ENCODE data around the gene FGR.

DNA sequence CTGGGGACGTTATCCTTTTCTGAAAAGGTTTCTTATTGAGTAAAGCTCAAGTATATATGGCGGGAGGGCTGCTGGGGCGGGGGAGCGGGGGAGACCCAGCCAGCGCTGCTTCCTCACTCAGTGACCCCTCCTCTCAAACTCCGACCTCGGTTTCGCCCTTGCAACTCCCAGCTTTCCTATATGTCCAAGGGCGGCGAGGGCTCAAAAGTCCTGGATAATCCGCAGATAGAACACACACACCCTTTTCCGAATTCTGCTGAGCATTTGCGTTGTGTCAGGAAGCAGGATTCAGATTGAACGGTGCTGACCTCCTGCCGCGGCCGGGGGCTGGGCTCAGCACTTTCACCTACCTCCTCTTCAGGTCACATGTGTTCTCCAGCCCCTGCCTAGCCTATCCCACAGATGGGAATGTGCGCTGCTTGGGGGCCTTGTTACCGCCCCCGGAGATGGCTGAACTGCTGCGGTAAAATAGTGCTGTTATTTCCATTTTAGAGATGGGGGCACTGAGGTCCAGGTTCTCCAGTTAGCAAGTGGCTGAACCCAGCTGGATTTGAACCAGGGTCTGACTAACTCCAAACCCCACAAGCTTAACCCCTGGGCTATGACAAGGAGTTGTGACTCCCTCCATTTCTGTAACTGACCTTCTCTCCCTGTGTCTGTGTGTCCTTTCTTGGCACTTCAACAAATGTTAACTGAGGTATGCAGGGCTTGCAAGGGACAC is 30.2 kb downstream of the FGR start:
- TF ChIP-seq CTCF (IDR thresholded peaks at IDR 0.05 in 2 of 3, conservative IDR thresholded peaks at IDR 0.05 in 1 of 3; ENCODE audit: borderline replicate concordance in 1 of 3, insufficient read depth in 1 of 3, low read depth in 2 of 3, low read length in 2 of 3): no peak
- no peak for TF ChIP-seq POLR2AphosphoS5 (IDR thresholded peaks at IDR 0.05; ENCODE audit: low read depth, low read length)
- no peak for TF ChIP-seq POLR2A (IDR thresholded peaks at IDR 0.05; ENCODE audit: borderline replicate concordance, extremely low read depth, insufficient read depth, insufficient read length)
- TF ChIP-seq SP1 (IDR thresholded peaks at IDR 0.05; ENCODE audit: low read depth): no peak
- no peak for TF ChIP-seq ZNF274 (IDR thresholded peaks at IDR 0.05; ENCODE audit: low read depth, low read length)
- no peak for TF ChIP-seq SIN3A (IDR thresholded peaks at IDR 0.05; ENCODE audit: low read depth)
- TF ChIP-seq, protein P1, sequence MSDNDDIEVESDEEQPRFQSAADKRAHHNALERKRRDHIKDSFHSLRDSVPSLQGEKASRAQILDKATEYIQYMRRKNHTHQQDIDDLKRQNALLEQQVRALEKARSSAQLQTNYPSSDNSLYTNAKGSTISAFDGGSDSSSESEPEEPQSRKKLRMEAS (IDR thresholded peaks at IDR 0.05): no peak
- TF ChIP-seq FOSL1 (IDR thresholded peaks at IDR 0.05; ENCODE audit: low read depth): no peak
